ENCODE data around the gene SERP2.

Gene SERP2

DNA sequence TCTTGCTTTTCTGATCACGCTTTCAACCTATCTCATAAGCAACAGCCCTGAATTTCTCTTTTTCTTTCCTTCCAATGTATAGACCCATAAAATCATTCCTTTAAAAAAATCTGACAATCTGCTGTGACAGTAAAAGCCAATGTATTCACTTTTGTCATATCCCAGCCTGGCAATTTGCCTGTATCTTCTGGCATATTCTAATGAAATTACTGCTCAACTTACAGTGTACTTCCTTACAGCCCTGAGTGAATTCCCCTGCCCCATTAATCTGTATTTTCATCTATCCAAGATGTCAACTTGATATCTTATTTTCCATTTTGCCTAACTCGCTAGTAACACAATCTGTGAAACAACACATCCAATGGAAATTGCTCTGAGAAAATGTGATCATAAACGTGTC lies 18.0 kb upstream of the SERP2 start:
- no peak for DNase-seq (ENCODE audit: low read depth in 3 of 3, low spot score in 1 of 3)

DNA sequence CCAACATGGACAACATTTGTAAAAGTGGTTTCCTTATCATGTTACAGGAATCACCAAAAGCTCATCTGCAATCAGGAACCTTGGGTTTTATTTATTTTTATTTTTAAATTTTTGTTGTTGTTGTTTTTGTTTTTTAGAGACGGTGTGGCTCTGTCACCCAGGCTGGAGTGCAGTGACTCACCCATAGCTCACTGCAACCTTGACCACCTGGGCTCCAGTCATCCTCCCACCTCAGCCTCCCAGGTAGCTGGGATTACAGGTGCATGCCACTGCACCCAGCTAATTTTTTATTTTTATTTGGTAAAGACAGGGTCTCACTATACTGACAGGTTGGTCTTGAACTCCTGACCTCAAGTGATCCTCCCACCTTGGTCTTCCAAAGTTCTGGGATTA lies 13.6 kb upstream of the SERP2 start:
- no peak for DNase-seq (ENCODE audit: low read depth in 3 of 3, low spot score in 1 of 3)

DNA sequence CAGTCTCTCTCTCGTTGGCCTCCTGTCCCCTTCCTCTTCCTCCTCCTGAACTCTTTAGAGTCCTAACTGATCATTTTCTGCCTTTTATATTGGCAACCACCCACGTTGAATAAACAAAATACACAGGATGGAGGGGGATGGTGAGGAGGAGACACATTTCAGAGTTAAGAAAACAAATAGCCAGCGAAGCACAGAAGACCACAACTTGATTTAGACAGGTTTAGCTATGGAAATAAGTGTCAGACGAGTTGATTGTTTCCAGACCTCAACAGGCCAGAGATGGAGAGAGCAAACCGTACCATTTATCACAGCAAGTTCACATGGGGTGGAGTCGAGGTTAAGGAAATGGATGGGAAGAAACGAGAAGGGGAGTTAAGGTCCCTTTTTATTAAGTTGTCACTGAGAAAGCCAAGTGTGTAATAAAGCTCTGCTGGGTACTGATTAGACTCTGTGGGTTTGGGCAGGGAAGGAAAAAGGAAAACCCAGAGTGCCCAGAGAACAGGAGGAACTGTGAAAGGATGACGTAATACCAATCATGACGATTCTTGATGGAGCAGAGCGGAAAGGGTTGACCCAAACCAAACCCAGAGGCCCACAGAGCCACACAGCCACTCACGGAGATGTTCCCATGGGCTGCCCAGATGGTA lies 11.1 kb upstream of the SERP2 start:
- DNase-seq (ENCODE audit: low read depth in 3 of 3, low spot score in 1 of 3) = no peak

DNA sequence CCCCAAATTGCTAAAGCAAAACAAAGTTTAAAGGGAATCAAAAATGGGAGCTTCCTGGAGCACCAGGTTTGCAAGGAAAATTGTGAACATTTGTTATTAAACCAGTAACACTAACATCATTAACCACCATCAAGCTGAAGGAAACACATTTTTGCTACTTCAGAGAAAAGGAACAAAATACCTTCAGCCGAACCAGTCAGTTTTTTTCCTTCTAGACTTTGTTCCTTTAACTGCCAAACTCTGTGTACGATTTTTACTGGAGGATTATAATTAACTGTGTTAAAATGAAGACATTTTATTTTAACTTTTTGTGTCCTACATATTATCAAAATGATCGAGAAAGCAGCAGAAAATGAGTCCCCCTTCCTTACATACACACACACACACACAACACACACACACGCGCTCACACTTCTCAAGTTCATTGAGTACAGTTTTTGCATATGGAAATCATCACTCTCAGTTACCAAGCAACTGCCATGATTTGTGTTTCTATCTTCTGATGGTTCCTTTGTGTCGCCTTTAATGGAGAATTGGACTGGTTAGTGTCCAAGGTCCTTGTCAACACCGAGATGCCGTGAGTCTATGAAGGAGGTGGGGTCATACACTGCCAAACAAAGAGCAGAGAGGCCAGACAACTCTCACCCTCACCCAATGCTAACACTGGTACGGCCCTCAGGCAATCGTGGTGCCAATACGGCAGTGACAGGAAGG lies 9.8 kb upstream of the SERP2 start:
- no peak for DNase-seq (ENCODE audit: low read depth in 3 of 3, low spot score in 1 of 3)

DNA sequence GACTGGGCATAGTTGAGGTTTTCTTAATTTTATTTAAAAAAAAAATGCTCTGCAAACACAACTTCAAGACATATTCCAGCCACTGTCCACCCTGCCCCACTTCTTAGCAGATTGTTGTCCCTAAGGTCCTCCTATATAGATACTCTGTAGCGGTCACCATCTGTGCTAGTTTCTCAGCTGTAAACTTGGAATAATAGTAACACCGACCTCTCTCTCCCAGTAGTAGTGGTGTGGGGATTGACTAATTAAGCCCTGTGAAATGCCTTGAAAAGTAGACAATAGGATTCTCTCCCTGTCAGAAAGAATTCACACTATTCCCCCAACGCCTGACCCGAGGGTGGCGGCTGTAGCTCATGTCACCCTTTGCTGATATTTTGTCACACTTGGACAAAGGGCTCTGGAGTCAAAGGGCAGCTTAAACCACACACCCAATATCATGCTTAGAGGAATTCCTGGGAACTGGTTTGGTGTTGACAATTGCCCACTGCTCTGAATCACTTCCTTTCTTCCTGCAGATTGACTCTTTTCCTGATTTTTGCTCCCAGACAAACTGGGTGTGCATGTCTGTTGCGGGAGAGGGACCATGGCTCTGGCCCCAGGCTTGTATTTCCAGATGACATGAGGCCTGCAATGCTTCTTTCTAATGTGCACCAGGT lies 9.2 kb upstream of the SERP2 start:
- no peak for DNase-seq (ENCODE audit: low read depth in 3 of 3, low spot score in 1 of 3)

DNA sequence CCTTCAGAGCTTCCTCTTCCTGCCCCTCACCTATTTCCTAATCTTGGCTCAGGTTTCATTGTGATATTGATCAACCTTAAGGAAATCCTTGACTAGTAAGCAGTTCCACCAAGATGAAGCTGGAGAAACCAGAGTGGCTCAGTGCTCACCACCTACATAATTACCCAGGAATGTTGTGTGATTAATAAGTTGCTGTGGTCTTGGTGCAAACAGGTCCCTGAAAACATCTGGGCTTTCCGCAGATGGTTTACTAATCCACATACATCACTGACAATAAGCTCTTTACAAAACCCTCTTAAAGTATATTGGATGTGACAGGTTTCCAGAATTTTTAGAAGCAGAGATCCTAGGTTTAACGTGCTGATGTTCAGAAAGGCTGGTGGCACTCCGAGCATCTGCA lies 8.6 kb upstream of the SERP2 start:
- DNase-seq (ENCODE audit: low read depth in 3 of 3, low spot score in 1 of 3) = no peak

DNA sequence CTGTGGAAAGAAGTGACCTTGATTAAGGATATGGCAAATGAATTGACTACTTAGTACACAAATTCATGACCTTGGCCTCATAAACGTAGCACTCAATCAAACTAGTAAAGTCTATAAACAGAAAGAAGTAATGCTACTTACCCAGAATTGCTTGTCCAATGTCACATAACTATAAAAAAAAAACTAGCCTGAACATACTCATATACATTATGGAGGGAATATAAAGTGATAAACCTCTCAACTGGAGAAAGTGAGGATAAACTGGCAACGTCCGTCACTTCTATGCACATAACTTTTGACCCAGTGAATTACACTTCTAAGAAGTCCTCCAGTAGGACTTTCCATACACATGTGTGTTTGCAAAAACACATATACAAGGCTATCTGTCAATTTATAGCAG lies 7.7 kb upstream of the SERP2 start:
- DNase-seq (ENCODE audit: low read depth in 3 of 3, low spot score in 1 of 3) = no peak

DNA sequence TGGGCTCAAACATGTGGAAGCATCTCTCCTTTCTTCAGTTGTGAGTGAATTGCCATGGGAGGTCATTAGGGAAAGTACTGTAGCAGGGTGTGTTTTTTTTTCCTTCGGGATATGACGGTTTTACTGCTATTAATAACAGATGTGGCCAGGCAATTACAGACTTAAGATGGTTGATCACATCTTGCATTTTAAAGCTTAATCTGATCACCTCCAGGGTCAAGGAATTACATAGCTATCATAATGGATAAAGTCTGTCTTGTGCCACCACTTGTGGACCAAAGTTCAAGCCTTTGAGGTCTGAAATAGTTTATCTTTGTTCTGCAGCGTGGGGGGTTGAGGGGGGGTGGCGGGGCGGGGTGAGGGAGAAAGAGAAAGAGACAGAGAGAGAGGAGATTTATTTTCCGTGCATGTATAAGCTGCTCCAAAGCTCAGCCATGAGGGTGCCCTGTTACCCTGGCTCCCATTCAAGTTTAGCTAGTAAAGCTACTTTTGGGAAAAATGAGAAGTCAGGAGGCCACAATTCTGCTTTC lies 5.5 kb upstream of the SERP2 start:
- no peak for DNase-seq (ENCODE audit: low read depth in 3 of 3, low spot score in 1 of 3)

DNA sequence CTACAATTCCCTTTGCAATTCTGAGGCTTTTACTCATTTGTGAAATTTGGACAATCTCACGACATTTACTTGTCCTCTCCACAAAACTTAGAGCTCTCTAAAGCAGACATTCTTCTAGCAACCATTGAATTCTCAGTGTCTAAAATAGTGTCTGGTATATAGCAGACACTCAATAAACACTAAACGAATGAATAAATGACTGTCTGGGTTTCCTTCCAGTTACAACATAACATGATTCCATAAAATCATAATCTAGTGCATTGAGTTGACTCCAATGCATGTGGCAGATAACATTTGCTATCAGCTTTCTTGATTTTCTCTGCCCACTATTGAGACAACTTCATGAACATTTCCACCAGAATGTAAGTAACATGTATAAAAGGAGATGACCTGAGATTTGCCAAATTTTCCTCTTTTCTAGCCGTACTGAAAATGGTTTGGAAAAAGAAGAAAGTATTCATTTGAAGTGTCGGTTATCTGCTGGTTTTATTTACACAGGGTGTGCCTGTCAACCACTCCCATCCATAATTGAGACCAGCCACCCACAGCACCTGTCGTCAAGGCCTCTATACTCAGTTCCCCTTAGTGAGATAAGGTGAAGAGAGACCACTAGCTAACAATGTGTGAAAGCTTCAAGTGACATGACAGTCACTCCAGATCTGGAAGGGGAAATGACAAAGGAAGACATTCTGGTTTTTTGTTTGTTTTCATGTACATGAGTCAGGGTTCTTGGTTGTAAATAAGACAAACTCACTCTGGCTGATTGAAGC lies 4.8 kb upstream of the SERP2 start:
- DNase-seq (ENCODE audit: low read depth in 3 of 3, low spot score in 1 of 3) = no peak

DNA sequence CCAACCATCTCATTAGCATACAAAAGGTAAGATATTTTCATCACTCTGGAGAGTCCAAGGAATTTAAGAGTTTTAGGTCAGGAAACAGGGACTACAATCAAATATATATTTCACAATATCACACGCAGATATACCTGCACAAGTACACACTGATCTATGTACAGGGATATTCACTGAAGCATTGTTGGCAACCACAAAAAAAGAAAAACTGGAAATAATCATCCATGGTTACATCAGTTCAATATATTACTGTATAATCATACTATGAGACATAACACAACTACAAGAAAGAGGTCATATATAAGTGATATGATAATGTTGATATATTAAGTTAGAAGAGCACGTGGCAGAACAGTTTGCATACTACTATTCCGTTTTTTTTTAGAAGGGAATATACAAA lies 2.2 kb upstream of the SERP2 start:
- DNase-seq (ENCODE audit: low read depth in 3 of 3, low spot score in 1 of 3) = no peak

DNA sequence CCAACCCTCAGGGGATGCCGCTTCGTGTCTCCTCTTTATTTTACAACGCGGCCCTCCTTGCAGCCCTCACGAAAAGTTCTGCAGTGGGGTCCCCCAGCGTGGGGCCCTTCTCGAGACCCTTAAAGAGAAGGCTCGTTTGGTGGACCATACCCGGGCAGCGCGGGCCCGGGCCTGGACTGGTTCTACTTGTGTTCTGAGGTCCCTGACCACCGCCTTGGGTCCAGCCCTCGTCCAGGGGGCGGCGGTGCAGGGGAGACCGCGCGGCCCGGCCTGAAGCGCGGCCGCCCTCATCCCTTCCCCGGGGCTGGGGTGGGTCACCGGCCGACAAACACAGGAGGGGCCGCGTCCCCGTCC lies 400 bp upstream of the SERP2 start:
- DNase-seq (ENCODE audit: low read depth in 3 of 3, low spot score in 1 of 3) = no peak

DNA sequence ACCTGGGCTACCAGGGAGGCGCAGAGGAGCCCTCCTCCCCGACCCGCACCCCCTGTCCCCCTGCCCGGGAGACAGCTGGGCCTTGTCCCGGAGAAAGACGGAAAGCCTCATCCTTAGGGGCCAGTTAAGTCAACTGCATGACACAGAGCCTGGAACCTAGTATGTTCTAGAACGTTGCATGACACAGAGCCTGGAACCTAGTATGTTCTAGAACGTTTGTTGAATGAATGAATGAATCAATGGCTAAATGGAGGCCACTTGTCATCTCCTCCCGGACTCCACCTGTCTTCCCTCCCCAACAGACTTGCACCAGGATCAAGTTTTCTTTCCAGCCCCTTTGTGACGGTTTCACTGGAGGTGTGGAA lies 706 bp downstream of the SERP2 start:
- no peak for DNase-seq (ENCODE audit: low read depth in 3 of 3, low spot score in 1 of 3)

DNA sequence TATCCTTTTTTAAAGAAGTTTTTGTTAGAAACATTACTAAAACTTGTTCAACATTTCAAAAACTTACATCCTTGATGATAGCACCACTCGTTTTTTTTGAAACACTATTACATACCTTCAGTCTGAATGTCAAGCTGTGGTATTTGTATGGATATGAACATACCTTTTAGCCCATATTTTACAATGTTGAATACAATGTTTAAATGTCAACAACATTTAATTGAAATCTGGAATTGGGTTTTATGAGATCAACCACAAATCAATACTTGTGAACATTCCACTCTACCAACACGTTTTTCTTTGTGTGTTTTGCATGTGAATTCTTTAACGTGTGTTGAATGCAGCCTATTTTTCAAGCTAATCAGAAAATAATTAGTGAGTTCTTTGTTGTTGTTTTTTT lies 4.7 kb downstream of the SERP2 start:
- no peak for DNase-seq (ENCODE audit: low read depth in 3 of 3, low spot score in 1 of 3)

DNA sequence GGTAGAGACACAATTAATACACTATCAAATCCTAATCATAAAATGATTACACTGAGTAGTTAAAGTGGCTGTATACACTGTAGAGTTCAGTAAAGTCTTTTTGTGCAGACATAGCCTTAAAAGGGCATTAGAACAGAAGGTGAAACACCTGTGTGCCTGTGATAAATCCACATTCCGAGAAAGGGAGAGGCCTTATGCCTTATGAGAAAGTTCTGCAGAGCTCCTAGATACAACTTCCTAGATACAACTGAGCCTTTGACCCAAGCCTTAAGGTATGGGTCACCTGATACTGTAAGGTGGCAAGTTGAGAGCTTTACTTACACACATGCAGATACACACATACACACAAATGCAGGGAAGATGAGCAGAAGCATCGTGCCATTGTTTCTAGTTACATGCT lies 6.3 kb downstream of the SERP2 start:
- no peak for DNase-seq (ENCODE audit: low read depth in 3 of 3, low spot score in 1 of 3)

DNA sequence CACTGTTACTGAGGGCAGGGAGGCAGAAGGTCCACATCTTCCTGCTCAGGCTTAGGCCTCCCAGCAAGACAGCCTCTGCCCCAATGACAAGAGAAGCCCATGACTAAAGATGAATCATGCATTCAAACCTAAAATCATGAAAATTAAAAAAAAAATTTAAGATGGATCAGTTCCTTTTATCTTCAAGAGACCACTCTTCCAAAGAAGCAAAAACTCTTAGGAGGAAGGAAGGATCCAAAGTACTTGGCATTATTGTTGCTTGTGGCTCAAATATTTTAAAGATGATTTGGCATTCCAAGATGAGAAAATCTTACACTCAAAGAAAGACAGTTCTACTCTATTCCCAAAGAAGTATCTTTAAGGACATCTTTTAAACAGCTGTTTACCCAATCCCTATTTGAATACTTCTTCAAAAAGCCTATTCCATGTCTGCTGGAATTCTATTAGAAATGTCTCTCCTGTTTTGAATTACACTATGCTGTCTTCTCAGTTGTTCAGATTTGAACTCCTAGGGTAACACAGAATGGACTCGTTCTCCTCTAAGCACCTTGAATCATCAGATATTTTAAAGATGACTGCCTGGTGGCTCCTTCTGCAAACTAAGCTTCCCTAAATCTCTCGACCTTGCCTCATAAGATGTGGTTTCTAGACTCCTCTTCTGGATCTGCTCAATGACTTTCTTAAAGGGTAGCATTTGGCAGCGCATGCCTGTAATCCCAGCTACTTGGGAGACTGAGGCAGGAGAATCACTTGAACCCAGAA lies 7.0 kb downstream of the SERP2 start:
- no peak for DNase-seq (ENCODE audit: low read depth in 3 of 3, low spot score in 1 of 3)

DNA sequence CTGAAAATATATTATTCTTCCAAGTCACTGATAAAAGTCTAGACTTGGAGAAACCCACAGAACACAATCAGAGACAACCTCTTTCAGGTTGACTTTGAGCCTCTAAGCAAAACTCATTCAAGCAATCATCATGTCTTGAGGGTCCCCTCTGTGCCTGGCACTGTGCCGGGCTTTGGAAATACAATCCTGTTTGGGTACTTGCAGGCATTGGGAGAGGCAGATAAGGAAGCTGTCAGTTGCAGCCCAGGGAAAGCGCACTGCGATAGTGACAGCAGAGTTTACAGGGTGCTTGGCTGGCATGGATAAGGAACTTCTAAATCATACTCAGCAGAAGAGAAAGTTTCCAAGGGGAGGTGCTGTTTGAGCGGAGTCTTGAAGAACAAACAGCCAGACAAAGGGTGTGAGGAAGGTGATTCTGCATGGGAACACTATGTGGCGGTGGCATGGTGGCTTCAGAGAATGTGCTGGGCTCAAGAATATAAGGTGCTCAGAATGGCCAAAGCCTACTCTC lies 9.1 kb downstream of the SERP2 start:
- no peak for DNase-seq (ENCODE audit: low read depth in 3 of 3, low spot score in 1 of 3)

DNA sequence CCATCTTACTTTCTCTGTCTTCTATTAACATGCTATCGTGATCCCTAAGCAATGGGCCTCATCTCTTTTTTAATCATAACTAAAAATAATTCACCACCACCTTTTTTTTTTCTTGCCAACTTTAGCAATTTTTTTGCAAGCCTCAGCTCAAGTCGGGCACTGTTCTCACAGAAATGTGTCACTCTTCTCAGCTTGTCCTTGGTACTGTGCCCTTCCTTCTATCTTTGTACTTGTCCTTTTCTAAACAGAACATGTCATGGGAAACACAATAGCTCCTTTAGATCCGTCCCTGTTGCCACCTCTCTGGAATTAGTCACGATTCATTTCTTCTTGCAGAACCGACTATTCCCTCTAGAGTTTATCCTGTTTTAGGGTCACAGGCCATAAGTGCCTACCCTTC lies 10.3 kb downstream of the SERP2 start:
- DNase-seq (ENCODE audit: low read depth in 3 of 3, low spot score in 1 of 3) = no peak

DNA sequence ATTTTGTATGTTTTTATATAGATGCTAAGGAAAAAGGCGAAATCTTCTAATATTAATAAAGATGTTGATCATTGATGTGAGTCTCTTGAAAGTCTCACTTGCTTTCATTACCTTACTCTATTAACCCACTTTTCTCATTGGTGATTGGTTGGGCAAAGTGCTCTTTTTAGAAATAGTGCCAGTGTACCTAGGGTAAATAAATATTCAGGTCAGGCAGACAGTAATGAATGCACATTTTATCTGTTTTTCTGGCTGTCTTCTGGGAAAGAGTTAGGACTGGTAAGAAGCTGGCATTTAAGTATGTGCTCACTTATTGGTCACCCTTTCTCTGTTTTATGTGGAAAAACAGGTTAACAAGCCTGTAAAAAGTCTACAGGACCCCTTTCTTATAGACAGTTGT lies 11.2 kb downstream of the SERP2 start:
- no peak for DNase-seq (ENCODE audit: low read depth in 3 of 3, low spot score in 1 of 3)

DNA sequence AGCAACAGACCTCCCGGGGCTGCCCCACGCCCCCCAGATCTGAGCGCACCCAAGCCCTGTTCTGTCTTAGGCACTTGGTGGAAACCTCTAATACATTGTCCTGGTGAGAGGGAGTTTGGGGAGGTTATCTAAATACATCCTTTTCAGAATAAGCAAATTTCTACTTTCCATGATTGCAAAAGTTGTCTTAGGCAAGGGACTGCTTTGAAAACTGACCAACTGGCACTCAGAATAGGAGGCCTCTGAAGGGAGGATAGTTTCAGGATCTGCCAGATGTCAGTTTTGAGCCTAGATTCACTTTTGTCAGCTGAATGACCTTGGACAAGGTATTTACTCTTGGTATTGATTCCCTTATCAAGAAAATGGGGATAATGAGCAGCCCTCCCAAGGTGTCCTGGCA lies 11.8 kb downstream of the SERP2 start:
- DNase-seq (ENCODE audit: low read depth in 3 of 3, low spot score in 1 of 3) = no peak

DNA sequence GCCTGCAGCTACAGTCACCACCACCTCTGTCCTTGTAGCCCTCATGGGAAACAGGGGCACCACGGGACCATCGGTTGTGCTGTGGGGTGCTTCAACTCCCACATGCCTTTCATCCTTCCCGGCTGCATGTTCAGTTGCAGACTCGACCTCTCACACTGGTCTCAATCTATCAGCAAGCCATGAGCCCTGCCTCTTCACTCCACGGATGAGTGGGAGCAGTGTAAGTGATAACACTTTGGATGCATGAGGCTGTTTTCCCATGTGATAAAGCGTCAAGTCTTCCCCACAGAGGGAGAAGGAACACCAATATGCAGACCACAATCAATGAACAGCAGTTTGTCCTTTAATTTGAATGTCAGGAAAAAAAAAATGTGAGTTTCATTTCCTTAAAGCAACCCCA lies 12.2 kb downstream of the SERP2 start:
- no peak for DNase-seq (ENCODE audit: low read depth in 3 of 3, low spot score in 1 of 3)

Data from stimulated activated CD4-positive, alpha-beta T cell treated with anti-CD3 and anti-CD28 coated beads, TNF-alpha, amount 100 ng/mL, for 1 hour (primary cell).